GM12865 (cell line): Measurements from ENCODE around the gene MEG3.

ENCODE experiments used
- DNase-seq: peaks from one replicate; pipeline ENCODE4 v3.0.0; 2010; ENCODE audit warnings: low read depth
- H3K4me3 ChIP-seq: 2 replicates; pipeline ENCODE4 v1.5.1; 2011; ENCODE audit warnings: mild to moderate bottlenecking, low read depth, low read length, control low read depth
- TF ChIP-seq, protein P1 (sequence below): IDR thresholded peaks from 2 replicates; pipeline ENCODE4 v1.5.1; 2011; ENCODE audit warnings: low read length, control low read depth, low read depth, inconsistent platforms; ENCODE audit not compliant: insufficient read depth; ENCODE audit errors: missing control alignments

Gene MEG3

DNA sequence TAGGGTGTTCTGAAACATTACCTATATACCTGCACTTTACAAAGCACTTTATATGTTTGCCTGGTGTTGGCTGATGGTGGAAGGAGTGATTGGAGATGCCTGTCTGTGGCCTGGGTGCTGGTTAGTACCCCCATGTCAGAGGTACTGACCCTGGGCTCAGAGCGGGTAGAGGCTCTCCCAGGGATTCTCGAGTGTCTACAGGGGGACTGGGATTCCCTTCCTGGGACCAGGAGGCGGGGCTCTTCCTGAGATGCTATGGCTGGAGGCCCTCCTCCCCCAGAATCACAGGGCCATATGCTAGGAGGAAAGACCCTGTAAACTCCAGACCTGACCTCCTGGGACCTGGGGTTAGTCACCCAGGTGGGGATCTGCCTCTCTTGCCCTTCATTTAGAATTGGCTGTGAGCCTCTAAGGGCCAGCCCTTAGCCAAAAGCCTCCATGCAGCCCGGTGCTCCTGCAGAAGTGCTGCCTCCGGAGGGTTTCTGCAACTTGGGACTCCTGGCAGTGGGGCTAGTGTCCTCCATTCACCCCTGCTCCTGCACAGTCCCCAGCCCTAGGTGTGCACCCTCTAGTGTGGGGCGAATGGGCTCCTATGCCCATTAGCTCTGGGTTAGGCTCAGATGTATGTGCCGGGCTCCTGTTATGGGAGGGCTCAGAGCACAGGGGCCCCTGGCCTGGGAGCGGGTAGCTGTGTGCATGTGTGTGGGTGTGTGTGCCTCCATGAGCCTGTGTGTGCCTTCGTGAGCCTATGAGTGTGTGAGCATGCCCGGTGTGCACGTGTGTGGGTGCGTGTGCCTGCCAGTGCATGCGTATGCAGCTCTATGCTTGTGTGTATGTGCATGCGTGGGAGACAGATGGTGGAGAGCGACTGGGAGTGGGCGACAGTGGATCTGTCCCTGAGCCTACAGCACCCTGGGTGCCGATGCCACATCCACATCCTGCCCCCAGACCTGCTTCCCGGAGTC is 41.0 kb downstream of the MEG3 start:
- DNase-seq = no peak
- H3K4me3 ChIP-seq = no peak overlapping the region
- TF ChIP-seq, protein P1, sequence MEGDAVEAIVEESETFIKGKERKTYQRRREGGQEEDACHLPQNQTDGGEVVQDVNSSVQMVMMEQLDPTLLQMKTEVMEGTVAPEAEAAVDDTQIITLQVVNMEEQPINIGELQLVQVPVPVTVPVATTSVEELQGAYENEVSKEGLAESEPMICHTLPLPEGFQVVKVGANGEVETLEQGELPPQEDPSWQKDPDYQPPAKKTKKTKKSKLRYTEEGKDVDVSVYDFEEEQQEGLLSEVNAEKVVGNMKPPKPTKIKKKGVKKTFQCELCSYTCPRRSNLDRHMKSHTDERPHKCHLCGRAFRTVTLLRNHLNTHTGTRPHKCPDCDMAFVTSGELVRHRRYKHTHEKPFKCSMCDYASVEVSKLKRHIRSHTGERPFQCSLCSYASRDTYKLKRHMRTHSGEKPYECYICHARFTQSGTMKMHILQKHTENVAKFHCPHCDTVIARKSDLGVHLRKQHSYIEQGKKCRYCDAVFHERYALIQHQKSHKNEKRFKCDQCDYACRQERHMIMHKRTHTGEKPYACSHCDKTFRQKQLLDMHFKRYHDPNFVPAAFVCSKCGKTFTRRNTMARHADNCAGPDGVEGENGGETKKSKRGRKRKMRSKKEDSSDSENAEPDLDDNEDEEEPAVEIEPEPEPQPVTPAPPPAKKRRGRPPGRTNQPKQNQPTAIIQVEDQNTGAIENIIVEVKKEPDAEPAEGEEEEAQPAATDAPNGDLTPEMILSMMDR = no peak

DNA sequence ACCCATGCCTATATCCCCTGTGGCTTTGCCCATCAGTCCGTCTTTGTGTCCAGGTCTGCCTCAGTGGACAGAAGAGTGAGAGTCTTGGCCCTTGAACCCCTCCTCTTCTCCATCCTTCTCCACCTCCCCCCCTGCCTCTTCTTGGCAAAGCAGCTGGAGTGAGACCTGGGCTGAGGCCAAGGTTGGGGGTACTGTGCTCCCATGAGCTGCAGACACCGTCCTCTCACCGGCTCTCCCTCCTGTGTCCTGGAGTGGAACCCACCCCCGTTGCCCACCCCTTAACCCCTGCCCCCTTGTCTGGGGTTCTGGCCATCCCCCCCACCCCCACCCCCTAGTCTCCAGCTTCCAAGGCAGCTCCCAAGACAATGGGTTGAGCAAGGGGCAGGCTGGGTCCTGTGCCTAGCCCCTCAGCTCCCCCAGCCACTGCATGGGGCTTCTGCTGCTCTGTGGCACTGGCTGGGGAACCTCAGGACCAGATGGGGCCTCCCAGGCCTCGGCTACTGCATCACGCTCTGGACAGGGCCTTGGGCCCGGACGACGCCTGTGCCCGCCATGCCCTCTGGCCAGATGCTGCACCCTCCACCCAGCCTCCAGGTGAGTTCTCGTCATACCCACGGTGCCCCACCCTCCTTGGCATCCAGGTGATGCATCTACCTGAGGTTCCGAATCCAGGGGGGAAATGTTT is 41.9 kb downstream of the MEG3 start:
- no peak overlapping the region for H3K4me3 ChIP-seq
- TF ChIP-seq, protein P1 = no peak
- no peak for DNase-seq

DNA sequence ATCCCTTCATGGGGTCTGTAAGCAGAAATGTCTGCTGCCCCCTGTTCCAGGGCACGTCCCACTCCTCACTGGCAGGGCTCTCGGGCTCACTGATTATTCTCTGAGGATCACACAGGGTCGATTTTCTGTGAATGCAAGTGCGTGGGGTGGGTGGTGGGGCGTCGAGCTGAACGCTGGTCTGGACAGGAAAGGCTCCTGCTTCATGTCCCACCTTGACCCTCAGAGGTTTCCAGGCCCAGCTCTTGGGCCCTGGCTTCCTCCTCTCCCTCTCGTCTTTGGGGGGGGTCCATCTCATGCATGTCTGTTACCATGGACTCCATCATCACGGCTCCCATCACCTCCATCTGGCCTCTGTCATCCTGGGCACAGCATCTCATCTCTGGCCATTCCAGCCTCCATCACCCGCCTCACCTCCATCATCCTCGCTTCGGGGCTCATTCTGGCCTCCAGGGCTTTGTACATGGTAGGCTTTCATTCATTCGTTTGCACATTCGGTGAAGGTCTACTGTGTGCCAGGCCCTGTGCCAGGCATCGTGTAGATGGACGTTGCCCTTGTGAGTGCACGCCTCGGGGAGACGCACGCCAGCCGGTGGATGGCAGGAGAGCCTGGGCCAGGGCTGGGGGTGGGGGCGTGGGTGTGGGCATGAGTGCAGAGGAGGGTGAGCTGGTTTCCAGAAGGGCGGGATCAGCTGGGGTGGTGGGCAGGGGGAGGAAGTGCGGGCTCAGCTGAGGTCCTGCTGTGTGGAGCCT is 42.9 kb downstream of the MEG3 start:
- TF ChIP-seq, protein P1 = no peak
- H3K4me3 ChIP-seq = no peak overlapping the region
- no peak for DNase-seq

DNA sequence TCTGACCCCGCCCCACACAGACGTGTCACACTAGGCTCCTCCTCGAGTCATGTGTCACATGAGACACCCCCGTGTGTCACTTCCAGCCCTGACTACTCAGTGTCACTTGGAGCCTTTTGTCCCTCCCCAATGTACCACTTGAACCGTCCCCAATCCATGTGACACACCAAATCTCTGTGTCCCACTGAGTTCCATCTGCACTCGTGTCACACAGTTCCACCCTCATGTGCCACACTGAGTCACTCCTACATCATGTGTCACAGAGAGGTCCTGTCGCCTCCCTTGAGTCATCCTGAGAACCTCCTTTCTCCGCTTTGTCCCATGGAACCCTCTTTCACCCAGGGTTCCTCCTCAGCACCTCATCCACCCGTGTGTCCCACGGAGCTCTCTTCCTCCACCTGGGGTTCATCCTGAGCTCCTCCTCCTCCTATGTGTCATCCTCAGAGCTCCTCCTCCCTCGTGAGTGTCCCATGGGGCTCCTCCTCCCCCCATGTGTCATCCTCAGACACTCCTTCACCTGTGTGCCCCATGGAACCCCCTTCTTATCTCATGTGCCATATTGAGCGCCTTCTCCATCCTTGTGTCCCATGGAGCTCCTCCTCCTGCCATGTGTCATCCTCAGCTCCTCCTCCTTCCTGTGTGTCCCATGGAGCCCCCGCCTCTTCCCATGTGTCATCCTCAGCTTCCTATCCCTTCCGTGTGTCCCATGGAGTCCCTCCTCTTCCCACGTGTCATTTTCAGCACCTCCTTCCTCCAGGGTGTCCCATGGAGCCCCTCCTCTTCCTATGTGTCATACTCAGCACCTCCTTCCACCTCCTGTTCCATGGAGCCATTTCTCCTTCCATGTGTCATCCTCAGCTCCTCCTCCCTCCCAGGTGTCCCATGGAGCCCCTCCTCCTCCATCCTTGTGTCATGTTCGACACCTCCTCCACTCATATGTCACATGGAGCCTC is 45.6 kb downstream of the MEG3 start:
- no peak overlapping the region for H3K4me3 ChIP-seq
- no peak for DNase-seq

DNA sequence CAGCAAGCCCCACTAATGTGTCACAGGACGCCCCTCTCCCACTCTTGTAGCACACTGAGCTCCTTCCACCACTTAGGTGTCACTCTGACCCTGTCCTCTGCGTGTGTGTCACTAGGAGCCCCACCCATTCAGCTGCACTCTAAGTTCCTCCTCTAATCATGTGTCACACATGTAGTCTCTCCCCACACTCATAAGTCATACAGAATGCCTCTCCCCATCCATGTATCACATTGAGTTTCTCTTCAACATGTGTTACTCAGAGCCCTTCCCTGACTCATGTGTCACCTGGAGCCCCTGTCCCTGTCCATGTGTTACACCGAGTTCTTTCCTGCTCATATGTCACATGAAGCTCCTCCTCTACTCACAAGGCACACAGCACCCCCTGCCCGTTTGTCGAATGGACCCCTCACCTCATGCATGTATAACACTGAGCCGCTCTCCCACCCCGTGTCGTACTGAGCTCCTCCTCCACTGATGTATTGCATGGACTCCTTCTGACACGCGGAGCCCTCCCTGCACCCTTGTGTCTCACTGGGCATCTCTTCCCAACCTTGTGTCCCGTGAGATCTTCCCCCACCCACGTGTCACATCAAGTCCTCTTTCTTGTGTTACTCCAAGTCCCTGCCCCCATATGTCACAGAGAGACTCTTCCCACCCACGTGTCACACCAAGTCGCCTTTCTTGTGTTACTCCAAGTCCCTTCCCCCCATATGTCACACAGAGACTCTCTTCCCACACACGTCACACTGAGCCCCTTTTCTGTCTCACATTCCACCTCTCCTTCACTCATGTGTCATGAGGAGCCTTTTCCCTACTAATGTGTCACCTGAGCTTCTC is 46.6 kb downstream of the MEG3 start:
- no peak for DNase-seq
- TF ChIP-seq, protein P1 = no peak
- no peak overlapping the region for H3K4me3 ChIP-seq

More for the DNA sequence above, 45.6 kb downstream of the MEG3 start:
- TF ChIP-seq, protein P1 = no peak

DNA sequence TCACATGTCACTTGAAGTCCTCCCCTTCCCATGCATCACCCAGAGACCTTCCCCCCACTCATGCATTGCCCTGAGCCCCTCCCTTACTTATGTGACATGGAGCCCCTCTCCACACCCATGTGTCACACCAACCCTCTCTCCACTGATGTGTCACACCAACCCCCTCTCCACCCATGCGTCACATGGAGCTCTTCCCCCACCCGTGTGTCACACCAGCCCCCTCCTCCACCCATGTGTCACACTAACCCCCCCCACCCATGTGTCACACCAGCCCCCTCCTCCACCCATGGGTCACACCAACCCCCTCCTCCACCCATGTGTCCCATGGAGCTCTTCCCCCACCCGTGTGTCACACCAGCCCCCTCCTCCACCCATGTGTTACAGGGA is 47.2 kb downstream of the MEG3 start:
- TF ChIP-seq, protein P1 = no peak
- H3K4me3 ChIP-seq = no peak overlapping the region
- DNase-seq = no peak
